T-helper 1 cell treated with Interleukin-12 subunit alpha and Interleukin-12 subunit beta and Interleukin-4 antibody, amounts not matched to agents 30 μg/mL and 1 μg/mL, for 36 hours (primary cell): ENCODE results near the gene RPS6KL1.
A peak's percentile ranks its signal among the peaks of the same experiment; 100 is the strongest.

Experiments
- H3K27ac Mint-ChIP-seq: one replicate; pipeline ENCODE4 v1.8.0; 2021; ENCODE audit warnings: mild to moderate bottlenecking, mixed read lengths
- H3K27me3 Mint-ChIP-seq: one replicate; pipeline ENCODE4 v1.8.0; 2021; ENCODE audit warnings: low read depth, mixed read lengths
- H3K36me3 Mint-ChIP-seq: one replicate; pipeline ENCODE4 v1.8.0; 2021; ENCODE audit warnings: low read depth, mixed read lengths
- H3K4me1 Mint-ChIP-seq: one replicate; pipeline ENCODE4 v1.8.0; 2021; ENCODE audit warnings: low read depth, mixed read lengths
- H3K4me3 Mint-ChIP-seq: one replicate; pipeline ENCODE4 v1.8.0; 2021; ENCODE audit warnings: mild to moderate bottlenecking, moderate library complexity, mixed read lengths
- H3K9me3 Mint-ChIP-seq: one replicate; pipeline ENCODE4 v1.8.0; 2021; ENCODE audit warnings: mixed read lengths

The RPS6KL1 gene

GRCh38 chr14:74882103-74882920 lies 40.7 kb downstream of the RPS6KL1 start:
- peak overlapping the region; percentile 99 for H3K4me3 Mint-ChIP-seq
- peaks cover 17% of the 10 kb centered on the region for H3K36me3 Mint-ChIP-seq
- H3K4me1 Mint-ChIP-seq, result peaks cover 38% of the 10 kb centered on the region
- H3K27me3 Mint-ChIP-seq, result no peaks in the 10 kb centered on the region
- H3K27ac Mint-ChIP-seq, result peak overlapping the region; percentile 99
- H3K9me3 Mint-ChIP-seq, result no peaks in the 10 kb centered on the region

GRCh38 chr14:74881431-74882102 lies 41.5 kb downstream of the RPS6KL1 start, which contains the start of gene DLST:
Gene DLST, plus strand, starts transcription at chr14:74881916. Its CDS starts 38 bp downstream, at chr14:74881954.
- peaks cover 17% of the 10 kb centered on the region for H3K36me3 Mint-ChIP-seq
- peaks cover 39% of the 10 kb centered on the region for H3K4me1 Mint-ChIP-seq
- peak within 1 kb of the TSS; percentile 99 for H3K27ac Mint-ChIP-seq
- peak within 1 kb of the TSS; percentile 99 for H3K4me3 Mint-ChIP-seq
- no peaks in the 10 kb centered on the region for H3K9me3 Mint-ChIP-seq
- H3K27me3 Mint-ChIP-seq, result no peaks in the 10 kb centered on the region

GRCh38 chr14:74879427-74880182 lies 43.5 kb downstream of the RPS6KL1 start:
- Mint-ChIP-seq H3K27ac (no peak overlapping the region), H3K9me3 (no peaks in the 10 kb centered on the region), H3K27me3 (no peaks in the 10 kb centered on the region), H3K4me1 (peaks cover 41% of the 10 kb centered on the region), H3K36me3 (peaks cover 8% of the 10 kb centered on the region), H3K4me3 (no peak overlapping the region)

GRCh38 chr14:74875941-74876913 lies 46.8 kb downstream of the RPS6KL1 start, which contains the start of gene PROX2:
Gene PROX2, minus strand, starts transcription at chr14:74876145. Its CDS starts 12,311 bp downstream, at chr14:74863834.
- H3K27me3 Mint-ChIP-seq, result no peaks in the 10 kb centered on the region
- peak within 1 kb of the TSS; percentile 23 for H3K27ac Mint-ChIP-seq
- peaks cover 21% of the 10 kb centered on the region for H3K4me1 Mint-ChIP-seq
- H3K9me3 Mint-ChIP-seq, result no peaks in the 10 kb centered on the region
- no peaks in the 10 kb centered on the region for H3K36me3 Mint-ChIP-seq
- no peak within 1 kb of the TSS for H3K4me3 Mint-ChIP-seq

GRCh38 chr14:74875204-74875603 lies 47.9 kb downstream of the RPS6KL1 start:
- Mint-ChIP-seq H3K4me3 (no peak overlapping the region), H3K27me3 (no peaks in the 10 kb centered on the region), H3K36me3 (no peaks in the 10 kb centered on the region), H3K9me3 (no peaks in the 10 kb centered on the region), H3K4me1 (peaks cover 15% of the 10 kb centered on the region), H3K27ac (no peak overlapping the region)

- H3K4me3 Mint-ChIP-seq, result no peak overlapping the region
- no peak overlapping the region for H3K27ac Mint-ChIP-seq
- H3K4me1 Mint-ChIP-seq, result peaks cover 28% of the 10 kb centered on the region
- no peaks in the 10 kb centered on the region for H3K36me3 Mint-ChIP-seq
- no peaks in the 10 kb centered on the region for H3K27me3 Mint-ChIP-seq
- no peaks in the 10 kb centered on the region for H3K9me3 Mint-ChIP-seq
These were observed 51.2 kb downstream of the RPS6KL1 start for GRCh38 chr14:74871819-74872218.

GRCh38 chr14:74868739-74869138 lies 54.3 kb downstream of the RPS6KL1 start:
- Mint-ChIP-seq H3K9me3 (no peaks in the 10 kb centered on the region), H3K36me3 (no peaks in the 10 kb centered on the region), H3K4me1 (peaks cover 20% of the 10 kb centered on the region), H3K27ac (no peak overlapping the region), H3K4me3 (no peak overlapping the region), H3K27me3 (no peaks in the 10 kb centered on the region)

GRCh38 chr14:74867673-74868072 lies 55.4 kb downstream of the RPS6KL1 start:
- no peak overlapping the region for H3K4me3 Mint-ChIP-seq
- no peaks in the 10 kb centered on the region for H3K27me3 Mint-ChIP-seq
- H3K36me3 Mint-ChIP-seq, result no peaks in the 10 kb centered on the region

GRCh38 chr14:74866708-74867389 lies 56.2 kb downstream of the RPS6KL1 start:
- Mint-ChIP-seq H3K4me1 (peaks cover 20% of the 10 kb centered on the region), H3K27me3 (no peaks in the 10 kb centered on the region), H3K9me3 (no peaks in the 10 kb centered on the region), H3K36me3 (no peaks in the 10 kb centered on the region), H3K27ac (peak overlapping the region; percentile 68), H3K4me3 (no peak overlapping the region)

More at GRCh38 chr14:74867673-74868072, 55.4 kb downstream of the RPS6KL1 start:
- Mint-ChIP-seq H3K9me3 (no peaks in the 10 kb centered on the region), H3K27ac (peak overlapping the region; percentile 24), H3K4me1 (peaks cover 20% of the 10 kb centered on the region)

GRCh38 chr14:74865156-74865555 lies 57.9 kb downstream of the RPS6KL1 start:
- no peaks in the 10 kb centered on the region for H3K27me3 Mint-ChIP-seq
- no peaks in the 10 kb centered on the region for H3K36me3 Mint-ChIP-seq
- no peaks in the 10 kb centered on the region for H3K9me3 Mint-ChIP-seq
- H3K4me3 Mint-ChIP-seq, result no peak overlapping the region
- H3K4me1 Mint-ChIP-seq, result peaks cover 26% of the 10 kb centered on the region
- no peak overlapping the region for H3K27ac Mint-ChIP-seq

GRCh38 chr14:74864198-74864597 lies 58.9 kb downstream of the RPS6KL1 start:
- no peak overlapping the region for H3K4me3 Mint-ChIP-seq
- H3K9me3 Mint-ChIP-seq, result no peaks in the 10 kb centered on the region
- H3K27ac Mint-ChIP-seq, result no peak overlapping the region
- H3K36me3 Mint-ChIP-seq, result no peaks in the 10 kb centered on the region
- H3K4me1 Mint-ChIP-seq, result peaks cover 26% of the 10 kb centered on the region
- H3K27me3 Mint-ChIP-seq, result no peaks in the 10 kb centered on the region

GRCh38 chr14:74863274-74863673 lies 59.8 kb downstream of the RPS6KL1 start:
- H3K36me3 Mint-ChIP-seq, result no peaks in the 10 kb centered on the region
- no peaks in the 10 kb centered on the region for H3K9me3 Mint-ChIP-seq
- no peaks in the 10 kb centered on the region for H3K27me3 Mint-ChIP-seq
- no peak overlapping the region for H3K4me3 Mint-ChIP-seq
- H3K27ac Mint-ChIP-seq, result no peak overlapping the region
- H3K4me1 Mint-ChIP-seq, result peaks cover 24% of the 10 kb centered on the region

GRCh38 chr14:74861734-74862090 lies 61.3 kb downstream of the RPS6KL1 start:
- H3K4me3 Mint-ChIP-seq, result no peak overlapping the region
- no peaks in the 10 kb centered on the region for H3K36me3 Mint-ChIP-seq
- H3K9me3 Mint-ChIP-seq, result no peaks in the 10 kb centered on the region
- H3K27ac Mint-ChIP-seq, result no peak overlapping the region
- H3K4me1 Mint-ChIP-seq, result peaks cover 13% of the 10 kb centered on the region
- H3K27me3 Mint-ChIP-seq, result no peaks in the 10 kb centered on the region
